HUES48 (cell line): Measurements from ENCODE around the gene CCDC6.
"Not testable (repeated sequence)": the region's sequence is repeated elsewhere in the genome, so short reads cannot be mapped to it uniquely, and the experiment has no call there.

Experiments used
- H3K27ac ChIP-seq: one replicate; pipeline ENCODE4 v1.7.0; 2013; ENCODE audit warnings: low read depth, low read length, inconsistent platforms
- H3K27me3 ChIP-seq: 2 replicates; pipeline ENCODE4 v1.6.1; 2013; ENCODE audit warnings: mild to moderate bottlenecking, low read length; ENCODE audit not compliant: control insufficient read depth, insufficient read depth
- H3K36me3 ChIP-seq: 2 replicates; pipeline ENCODE4 v1.6.1; 2013; ENCODE audit warnings: low read length; ENCODE audit not compliant: control insufficient read depth, insufficient read depth
- H3K4me1 ChIP-seq: 2 replicates; pipeline ENCODE4 v1.6.1; 2013; ENCODE audit warnings: mild to moderate bottlenecking, low read length; ENCODE audit not compliant: control insufficient read depth, insufficient read depth
- H3K4me3 ChIP-seq: 2 replicates; pipeline ENCODE4 v1.5.1; 2013; ENCODE audit warnings: mild to moderate bottlenecking, low read depth, low read length
- H3K9ac ChIP-seq: 2 replicates; pipeline ENCODE4 v1.6.1; 2013; ENCODE audit warnings: mild to moderate bottlenecking, low read depth, low read length, moderate library complexity
- H3K9me3 ChIP-seq: 2 replicates; pipeline ENCODE4 v1.6.1; 2013; ENCODE audit warnings: low read length; ENCODE audit not compliant: control insufficient read depth, insufficient read depth

The CCDC6 gene

DNA sequence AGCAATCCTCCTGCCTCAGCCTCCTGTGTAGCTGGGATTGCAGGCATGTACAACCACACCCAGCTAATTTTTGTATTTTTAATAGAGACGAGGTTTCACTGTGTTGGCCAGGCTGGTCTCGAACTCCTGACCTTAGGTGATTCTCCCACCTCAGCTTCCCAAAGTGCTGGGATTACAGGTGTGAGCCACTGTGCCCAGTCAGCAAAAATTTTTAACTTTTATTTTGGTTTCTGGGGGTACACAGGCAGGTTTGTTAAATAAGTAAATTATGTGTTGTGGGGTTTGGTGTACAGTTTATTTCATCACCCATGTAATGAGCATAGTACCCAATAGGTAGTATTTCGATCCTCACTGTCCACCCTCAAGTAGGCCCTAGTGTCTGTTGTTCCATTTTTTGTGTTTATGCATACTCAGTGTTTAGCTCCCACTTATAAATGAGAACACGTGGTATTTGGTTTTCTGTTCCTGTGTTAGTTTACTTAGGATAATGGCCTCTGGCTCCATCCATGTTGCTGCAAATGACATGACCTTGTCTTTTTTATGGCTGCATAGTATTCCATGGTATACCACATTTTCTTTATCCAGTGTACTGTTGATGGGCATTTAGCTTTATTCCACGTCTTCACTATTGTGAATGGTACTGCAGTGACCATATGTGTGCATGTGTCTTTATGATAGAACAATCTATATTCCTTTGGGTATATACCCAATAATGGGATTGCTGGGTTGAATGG lies 24.6 kb upstream of the CCDC6 start:
- not testable (repeated sequence) for H3K27me3 ChIP-seq, H3K9ac ChIP-seq, H3K27ac ChIP-seq, H3K36me3 ChIP-seq, H3K4me1 ChIP-seq, H3K4me3 ChIP-seq, H3K9me3 ChIP-seq

GRCh38 chr10:59926086-59926485 lies 19.7 kb upstream of the CCDC6 start:
- H3K4me3 ChIP-seq: no peak overlapping the region
- H3K4me1 ChIP-seq: no peaks in the 10 kb centered on the region
- H3K27me3 ChIP-seq: no peaks in the 10 kb centered on the region
- H3K9ac ChIP-seq: no peak overlapping the region
- peaks cover 10% of the 10 kb centered on the region; the same call in 1 of the 2 replicates for H3K9me3 ChIP-seq
- no peak overlapping the region for H3K27ac ChIP-seq
- no peaks in the 10 kb centered on the region for H3K36me3 ChIP-seq

GRCh38 chr10:59922907-59923306 lies 16.6 kb upstream of the CCDC6 start:
- Histone ChIP-seq H3K27ac (no peak overlapping the region), H3K36me3 (no peaks in the 10 kb centered on the region), H3K9me3 (peaks cover 13% of the 10 kb centered on the region; the same call in 1 of the 2 replicates), H3K4me1 (no peaks in the 10 kb centered on the region), H3K4me3 (no peak overlapping the region), H3K27me3 (no peaks in the 10 kb centered on the region), H3K9ac (no peak overlapping the region)

DNA sequence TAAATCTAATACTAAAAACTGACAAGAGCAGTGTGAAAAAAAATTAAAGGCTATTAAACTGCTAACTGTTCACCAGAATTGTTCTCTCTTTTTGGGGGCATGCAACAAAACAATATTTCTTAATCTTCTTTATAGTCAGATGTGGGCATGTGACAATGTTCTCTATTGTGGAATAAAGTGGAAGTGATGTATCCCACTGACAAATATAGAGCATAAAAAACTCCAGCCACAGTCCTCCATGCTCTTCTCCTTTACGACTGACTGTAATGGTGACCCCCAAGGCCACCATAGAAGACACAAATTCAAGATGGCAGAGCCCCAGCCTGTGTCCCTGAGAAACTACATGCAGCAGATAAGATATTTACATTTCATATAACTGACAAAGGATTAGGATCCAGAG lies 11.6 kb upstream of the CCDC6 start:
- peaks cover 17% of the 10 kb centered on the region for H3K9me3 ChIP-seq
- no peaks in the 10 kb centered on the region for H3K27me3 ChIP-seq
- H3K4me1 ChIP-seq: no peaks in the 10 kb centered on the region
- no peak overlapping the region for H3K4me3 ChIP-seq
- no peak overlapping the region for H3K27ac ChIP-seq
- no peaks in the 10 kb centered on the region for H3K36me3 ChIP-seq
- H3K9ac ChIP-seq: no peak overlapping the region

DNA sequence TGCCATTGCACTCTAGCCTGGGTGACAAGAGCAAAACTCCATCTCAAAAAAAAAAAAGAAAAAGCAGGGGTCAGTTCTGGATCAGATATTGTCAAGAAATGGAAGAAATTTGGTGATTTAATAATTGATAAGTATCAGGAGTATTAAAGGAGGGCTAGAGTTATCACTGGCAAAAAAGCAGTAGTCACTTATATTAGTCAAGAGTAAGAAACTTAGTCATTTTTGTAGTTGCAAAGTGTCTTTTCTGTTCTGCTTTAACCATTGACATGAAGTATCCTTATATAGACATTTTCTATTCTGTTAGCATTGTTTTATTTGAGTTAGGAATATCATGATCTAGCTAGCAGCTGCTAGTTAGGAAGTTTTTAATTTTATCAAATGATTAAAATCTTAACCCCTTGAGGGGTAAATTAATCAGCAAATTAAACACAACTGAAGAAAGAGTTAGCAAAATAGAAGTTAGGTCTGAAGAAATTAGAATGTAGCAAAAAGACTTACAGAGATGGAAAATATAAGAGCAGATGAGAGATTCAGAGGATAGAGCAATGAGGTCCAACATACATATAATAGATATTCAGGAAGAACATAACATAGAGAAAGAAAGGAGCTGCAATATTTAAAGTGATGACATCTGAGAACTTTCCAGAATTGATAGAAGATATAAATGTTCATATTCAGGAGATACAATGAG lies 7.3 kb upstream of the CCDC6 start:
- peaks cover 7% of the 10 kb centered on the region for H3K4me1 ChIP-seq
- H3K4me3 ChIP-seq: no peak overlapping the region
- no peaks in the 10 kb centered on the region for H3K36me3 ChIP-seq
- H3K27ac ChIP-seq: no peak overlapping the region
- peaks cover 10% of the 10 kb centered on the region for H3K9me3 ChIP-seq
- H3K9ac ChIP-seq: no peak overlapping the region
- H3K27me3 ChIP-seq: no peaks in the 10 kb centered on the region

DNA sequence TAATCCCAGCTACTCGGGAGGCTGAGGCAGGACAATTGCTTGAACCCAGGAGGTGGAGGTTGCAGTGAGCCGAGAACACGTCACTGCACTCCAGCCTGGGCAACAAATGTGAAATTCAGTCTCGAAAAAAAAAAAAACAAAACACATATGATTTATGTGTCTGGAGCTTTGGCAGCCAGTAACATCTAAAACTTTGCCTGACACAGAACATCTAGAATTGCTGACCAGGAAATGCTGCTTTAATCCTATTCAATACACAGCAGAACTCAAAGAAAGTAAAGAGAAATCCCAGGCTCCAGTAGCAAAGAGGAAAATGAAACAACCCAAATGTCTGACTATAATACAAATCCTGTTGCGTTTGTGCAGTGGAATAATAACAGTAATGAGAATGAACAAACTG lies 4.5 kb upstream of the CCDC6 start:
- Histone ChIP-seq H3K27me3 (no peaks in the 10 kb centered on the region), H3K9ac (no peak overlapping the region), H3K36me3 (no peaks in the 10 kb centered on the region), H3K9me3 (peaks cover 10% of the 10 kb centered on the region), H3K27ac (no peak overlapping the region), H3K4me3 (no peak overlapping the region), H3K4me1 (peaks cover 25% of the 10 kb centered on the region)

DNA sequence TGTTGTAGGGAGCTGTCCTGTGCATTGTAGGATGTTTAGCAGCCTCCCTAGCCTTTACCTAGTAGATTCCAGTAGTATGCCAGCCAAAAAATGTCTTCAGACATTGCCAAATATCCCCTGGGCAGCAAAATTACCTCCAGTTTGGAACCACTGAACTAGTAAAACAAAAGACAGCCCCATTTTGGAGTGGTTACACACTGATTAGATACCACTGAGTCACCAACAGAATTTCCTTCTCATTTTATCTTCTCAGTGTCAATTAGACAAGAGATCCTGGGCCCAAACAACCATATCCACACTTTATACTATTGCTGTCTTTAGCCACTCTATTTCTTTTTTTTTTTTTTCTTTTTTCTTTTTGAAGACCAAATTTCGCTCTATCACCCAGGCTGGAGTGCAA lies 3.5 kb upstream of the CCDC6 start:
- H3K9ac ChIP-seq: no peak overlapping the region
- H3K27me3 ChIP-seq: no peaks in the 10 kb centered on the region
- peaks cover 10% of the 10 kb centered on the region for H3K9me3 ChIP-seq
- H3K4me1 ChIP-seq: peaks cover 25% of the 10 kb centered on the region
- H3K27ac ChIP-seq: no peak overlapping the region
- no peak overlapping the region for H3K4me3 ChIP-seq
- no peaks in the 10 kb centered on the region for H3K36me3 ChIP-seq

- H3K9ac ChIP-seq: peak overlapping the region; percentile 90; the same call in 1 of the 2 replicates
- peak overlapping the region; percentile 79 for H3K4me3 ChIP-seq
- H3K27ac ChIP-seq: peak overlapping the region; percentile 98
- H3K36me3 ChIP-seq: 0 out of 2 replicates have a peak, but pooled peaks cover 2% of the 10 kb centered on the region
- H3K9me3 ChIP-seq: peaks cover 4% of the 10 kb centered on the region
- peaks cover 35% of the 10 kb centered on the region for H3K4me1 ChIP-seq
- no peaks in the 10 kb centered on the region for H3K27me3 ChIP-seq
Observed at GRCh38 chr10:59908808-59909143, 2.4 kb upstream of the CCDC6 start.

- peak overlapping the region; percentile 90 for H3K9ac ChIP-seq
Observed at GRCh38 chr10:59907918-59908807, 1.8 kb upstream of the CCDC6 start.

DNA sequence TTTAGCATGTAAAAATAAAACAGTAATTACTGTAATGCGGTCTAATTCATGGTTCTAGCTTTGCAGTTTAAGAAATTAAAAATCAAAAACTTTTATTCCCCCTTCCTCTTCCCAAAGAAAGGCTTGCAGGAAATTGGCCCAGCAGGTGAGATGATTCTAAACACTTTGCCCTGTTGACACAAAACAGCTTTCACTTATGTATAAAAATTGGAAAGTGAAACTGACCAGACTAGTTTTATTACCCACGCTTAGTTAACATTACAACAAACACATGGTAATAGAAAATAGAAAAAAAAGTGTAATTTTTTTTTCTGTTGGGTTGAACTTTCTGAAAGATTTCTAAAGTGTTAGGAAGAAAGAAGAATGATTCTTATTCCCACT lies 1.2 kb upstream of the CCDC6 start:
- no peaks in the 10 kb centered on the region for H3K27me3 ChIP-seq
- peaks cover 14% of the 10 kb centered on the region; the same call in 1 of the 2 replicates for H3K36me3 ChIP-seq
- H3K27ac ChIP-seq: peak overlapping the region; percentile 98
- peak overlapping the region; percentile 79 for H3K4me3 ChIP-seq
- peak overlapping the region; percentile 90 for H3K9ac ChIP-seq
- H3K4me1 ChIP-seq: peaks cover 39% of the 10 kb centered on the region
- no peaks in the 10 kb centered on the region for H3K9me3 ChIP-seq

More at GRCh38 chr10:59907918-59908807, 1.8 kb upstream of the CCDC6 start:
- peaks cover 8% of the 10 kb centered on the region; the same call in 1 of the 2 replicates for H3K36me3 ChIP-seq
- no peaks in the 10 kb centered on the region for H3K27me3 ChIP-seq
- H3K4me3 ChIP-seq: peak overlapping the region; percentile 79
- no peaks in the 10 kb centered on the region for H3K9me3 ChIP-seq
- H3K27ac ChIP-seq: peak overlapping the region; percentile 98
- H3K4me1 ChIP-seq: peaks cover 39% of the 10 kb centered on the region
